NCI-H1048 (cell line): ENCODE results near the gene MACF1.
"Not testable (repeated sequence)": the region's sequence is repeated elsewhere in the genome, so short reads cannot be mapped to it uniquely, and the experiment has no call there.

Source experiments
- DNase-seq: peaks from one replicate; lab custom pipeline; 2025; lab: John Stamatoyannopoulos, UW

Gene MACF1

GRCh38 chr1:39181311-39181710 lies 23.2 kb upstream of the MACF1 start:
- DNase-seq: no peak

GRCh38 chr1:39182804-39183203 lies 21.7 kb upstream of the MACF1 start:
- DNase-seq: no peak

- no peak for DNase-seq
These were observed 20.8 kb upstream of the MACF1 start for GRCh38 chr1:39183503-39184353.

DNA sequence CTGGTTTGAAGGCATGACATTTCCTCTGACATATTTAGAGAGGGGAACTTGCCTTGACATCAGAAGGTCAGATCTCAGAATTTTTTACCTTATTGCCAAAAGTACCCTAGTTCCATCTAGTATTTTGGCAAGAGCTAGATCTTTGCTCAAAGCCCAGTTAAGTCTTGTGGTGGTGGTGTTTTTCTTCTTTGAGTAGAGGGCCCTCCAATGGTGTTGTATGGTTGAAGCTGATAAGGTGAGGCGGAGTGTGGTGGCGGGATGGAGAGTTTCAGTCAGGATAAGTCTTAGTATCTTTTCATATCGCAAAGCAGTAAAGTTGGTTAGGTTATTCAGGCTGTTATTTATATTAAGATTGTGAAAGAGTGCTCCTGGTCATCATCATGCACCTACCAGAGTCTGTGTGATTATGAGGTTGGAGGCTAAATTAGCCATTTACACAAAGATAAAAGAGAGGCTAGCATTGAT lies 20.1 kb upstream of the MACF1 start:
- no peak for DNase-seq

DNA sequence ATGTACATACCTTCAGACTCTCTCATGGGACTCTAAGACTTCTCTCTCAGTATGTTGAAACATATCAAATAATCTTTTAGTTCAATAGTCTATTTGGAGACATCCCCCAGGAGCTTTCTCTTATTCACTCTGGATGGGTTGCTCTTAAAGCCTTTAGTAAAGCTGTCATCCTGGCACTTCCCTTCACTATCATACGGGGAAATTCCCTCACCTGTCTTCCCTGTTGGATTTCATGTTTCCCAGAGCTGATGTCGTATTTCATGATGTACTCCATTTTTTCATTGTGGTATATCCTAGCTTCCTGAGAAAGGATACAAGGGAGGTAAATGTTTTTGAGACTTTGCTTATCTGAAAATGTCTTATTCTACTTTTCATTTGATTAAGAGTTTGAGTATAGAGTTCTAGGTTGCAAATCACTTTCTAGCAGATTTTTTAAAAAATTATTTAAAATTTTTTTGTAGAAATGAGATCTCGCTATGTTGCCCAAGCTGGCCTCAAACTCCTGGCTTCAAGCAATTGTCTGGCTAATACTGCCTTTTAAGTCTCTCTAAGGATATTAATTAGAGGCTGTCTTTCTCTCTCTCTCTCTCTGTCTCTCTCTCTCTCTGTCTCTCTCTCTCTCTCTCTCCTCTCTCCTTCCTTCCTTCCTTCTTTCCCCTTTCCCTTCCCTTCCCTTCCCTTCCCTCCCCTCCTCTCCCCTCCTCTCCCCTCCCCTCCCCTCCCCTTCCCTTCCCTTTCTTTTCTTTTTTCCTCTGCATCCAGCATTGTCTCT lies 17.0 kb upstream of the MACF1 start:
- DNase-seq: no peak

DNA sequence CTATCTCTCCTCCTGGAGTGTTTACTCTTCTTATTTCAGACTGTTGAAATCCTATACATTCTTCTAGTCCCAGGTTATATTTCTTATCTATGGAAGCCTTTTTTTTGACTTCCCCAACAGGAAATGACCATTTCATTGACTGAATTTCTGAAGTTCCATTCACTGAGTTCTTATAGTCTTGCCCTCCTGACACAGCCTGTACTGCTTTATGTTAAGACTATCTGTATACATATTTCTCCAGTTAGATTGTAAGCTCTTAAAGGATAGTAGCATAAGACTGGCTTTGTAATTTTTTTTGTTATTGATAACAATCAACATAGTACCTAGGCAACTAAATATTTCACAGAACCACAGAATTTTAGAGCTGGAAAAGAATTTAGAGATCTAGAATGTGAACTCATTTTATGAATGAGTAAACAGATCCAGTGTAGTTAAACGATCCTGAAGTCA lies 14.9 kb upstream of the MACF1 start:
- no peak for DNase-seq

DNA sequence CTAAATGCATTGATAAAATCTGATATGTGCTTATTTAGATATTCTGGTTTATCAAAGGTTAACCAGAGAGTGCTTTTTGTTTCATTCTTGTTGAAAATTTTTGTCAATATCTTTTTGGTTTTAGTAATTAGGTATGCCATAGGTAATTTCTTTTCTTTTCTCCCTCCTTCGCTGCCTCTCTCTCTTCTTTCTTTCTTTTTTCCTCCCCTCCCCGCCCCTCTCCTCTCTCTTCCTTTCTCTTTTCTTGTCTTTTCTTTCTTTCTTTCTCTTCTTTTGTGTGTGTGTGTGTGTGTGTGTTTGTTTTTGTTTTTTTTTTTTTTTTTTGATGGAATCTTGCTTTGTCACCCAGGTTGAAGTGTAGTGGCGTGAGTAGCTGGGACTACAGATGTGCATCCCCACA lies 14.4 kb upstream of the MACF1 start:
- DNase-seq: no peak

DNA sequence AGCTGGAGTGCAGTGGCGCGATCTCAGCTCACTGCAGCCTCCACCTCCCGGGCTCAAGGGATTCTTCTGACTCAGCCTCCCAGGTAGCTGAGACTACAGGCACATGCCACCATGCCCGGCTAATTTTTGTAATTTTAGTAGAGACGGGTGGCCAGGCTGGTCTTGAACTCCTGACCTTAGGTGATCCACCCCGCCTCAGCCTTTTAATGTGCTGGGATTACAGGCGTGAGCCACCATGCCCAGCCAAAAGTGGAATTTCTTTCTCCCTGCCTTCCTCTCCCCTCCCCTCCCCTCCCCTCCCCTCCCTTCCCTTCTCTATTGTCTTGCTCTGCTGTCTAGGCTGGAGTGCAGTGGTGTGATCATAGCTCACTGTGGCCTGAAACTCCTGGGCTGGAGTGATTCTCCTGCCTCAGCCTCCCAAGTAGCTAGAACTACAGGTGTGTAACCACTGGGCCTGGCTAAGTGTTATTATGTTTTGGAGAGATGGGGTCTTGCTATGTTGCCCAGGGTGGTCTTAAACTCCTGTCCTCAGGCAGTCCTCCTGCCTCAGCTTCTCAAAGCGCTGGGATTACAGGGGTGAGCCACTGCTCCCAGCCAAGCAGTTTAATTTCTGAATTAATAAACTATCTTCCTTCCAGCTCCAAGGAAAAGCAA lies 10.0 kb upstream of the MACF1 start:
- DNase-seq: no peak

- DNase-seq: no peak
These were observed 9.1 kb upstream of the MACF1 start for GRCh38 chr1:39195166-39196111.

GRCh38 chr1:39196244-39197215 lies 8.0 kb upstream of the MACF1 start:
- no peak for DNase-seq

DNA sequence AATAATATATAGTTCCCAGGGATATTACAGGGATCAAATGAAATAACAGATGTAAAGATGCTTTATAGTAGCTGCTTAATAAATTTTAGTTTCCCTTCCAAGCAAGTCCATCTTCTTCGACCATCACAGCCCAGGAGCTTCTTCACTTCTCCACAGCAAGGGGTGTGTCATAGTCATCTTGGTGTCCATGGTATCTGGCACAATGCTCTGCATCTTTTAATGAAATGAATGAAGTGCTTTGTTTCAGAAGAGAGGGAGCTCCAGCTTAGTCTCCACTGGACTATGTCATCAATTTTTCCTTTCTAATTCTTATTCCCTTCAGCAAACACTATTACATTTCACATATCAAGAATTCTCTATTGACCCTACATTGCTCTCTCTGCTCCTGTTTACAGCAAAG lies 4.9 kb upstream of the MACF1 start:
- DNase-seq: no peak

DNA sequence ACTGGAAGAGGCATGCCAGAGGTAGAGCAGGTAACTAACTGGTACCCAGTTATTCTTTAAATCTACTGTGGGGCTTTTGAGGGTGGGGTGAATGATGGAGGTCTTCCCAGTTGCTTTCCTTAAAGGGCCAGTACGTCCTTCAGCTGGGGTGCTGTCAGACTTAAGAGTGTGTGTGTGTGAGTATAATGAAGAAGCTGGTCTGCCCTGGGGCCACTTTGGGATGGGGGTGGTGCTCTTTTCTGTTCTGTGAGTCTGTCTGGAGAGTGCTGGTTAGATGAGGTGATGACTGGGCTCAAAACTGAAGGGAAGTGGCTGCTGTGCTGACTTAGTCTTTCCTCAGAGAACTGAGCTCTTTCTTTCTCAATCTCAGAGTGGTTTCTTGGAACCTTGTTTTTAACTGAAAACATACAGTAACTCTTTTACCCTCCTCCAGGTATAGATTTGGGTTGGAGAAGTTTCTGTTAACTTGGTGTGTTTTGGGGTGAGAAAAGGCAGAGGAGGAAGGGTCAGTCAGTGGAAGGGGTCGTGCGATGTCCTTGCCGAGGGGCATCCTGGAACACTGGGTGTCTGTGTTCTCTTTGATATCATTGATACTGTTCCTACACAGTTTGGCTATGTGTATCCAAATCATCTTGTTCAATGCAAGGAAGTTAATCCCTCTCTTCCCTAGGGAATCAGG lies 746 bp downstream of the MACF1 start:
- DNase-seq: no peak

GRCh38 chr1:39205781-39206464 lies 1.4 kb downstream of the MACF1 start:
- no peak for DNase-seq

DNA sequence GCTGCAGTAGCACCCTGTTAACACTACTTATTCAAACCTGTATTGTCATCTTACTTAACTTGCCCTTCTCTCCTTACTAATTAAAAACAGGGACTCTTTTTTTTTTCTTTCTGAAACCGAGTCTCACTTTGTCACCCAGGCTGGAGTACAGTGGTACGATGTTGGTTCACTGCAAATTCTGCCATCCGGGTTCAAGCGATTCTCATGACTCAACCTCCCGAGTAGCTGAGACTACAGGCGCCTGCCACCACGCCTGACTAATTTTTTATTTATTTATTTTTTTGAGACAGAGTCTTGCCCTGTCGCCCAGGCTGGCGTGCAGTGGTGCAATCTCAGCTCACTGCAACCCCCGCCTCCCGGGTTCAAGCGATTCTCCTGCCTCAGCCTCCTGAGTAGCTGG lies 3.9 kb downstream of the MACF1 start:
- not testable (repeated sequence) for DNase-seq

DNA sequence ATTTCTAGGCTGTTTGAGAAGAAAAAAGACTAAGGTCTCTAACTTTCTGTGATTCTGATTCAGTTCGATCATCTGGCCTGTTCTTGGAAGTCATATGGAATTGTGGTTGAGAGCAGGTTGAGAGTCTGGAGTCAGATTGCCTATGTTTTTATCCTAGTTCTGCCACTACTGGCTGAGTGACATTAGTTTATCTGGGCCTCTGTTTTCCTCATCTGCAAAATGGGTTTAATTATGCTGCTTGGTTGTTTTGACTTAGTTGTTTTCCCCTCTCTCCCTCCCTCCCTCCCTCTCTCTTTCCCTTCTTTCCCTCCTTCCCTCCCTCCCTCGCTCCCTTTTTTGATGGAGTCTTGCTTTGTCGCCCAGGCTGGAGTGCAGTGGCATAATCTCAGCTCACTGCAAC lies 6.2 kb downstream of the MACF1 start:
- DNase-seq: no peak

GRCh38 chr1:39212499-39212898 lies 8.0 kb downstream of the MACF1 start:
- DNase-seq: no peak

DNA sequence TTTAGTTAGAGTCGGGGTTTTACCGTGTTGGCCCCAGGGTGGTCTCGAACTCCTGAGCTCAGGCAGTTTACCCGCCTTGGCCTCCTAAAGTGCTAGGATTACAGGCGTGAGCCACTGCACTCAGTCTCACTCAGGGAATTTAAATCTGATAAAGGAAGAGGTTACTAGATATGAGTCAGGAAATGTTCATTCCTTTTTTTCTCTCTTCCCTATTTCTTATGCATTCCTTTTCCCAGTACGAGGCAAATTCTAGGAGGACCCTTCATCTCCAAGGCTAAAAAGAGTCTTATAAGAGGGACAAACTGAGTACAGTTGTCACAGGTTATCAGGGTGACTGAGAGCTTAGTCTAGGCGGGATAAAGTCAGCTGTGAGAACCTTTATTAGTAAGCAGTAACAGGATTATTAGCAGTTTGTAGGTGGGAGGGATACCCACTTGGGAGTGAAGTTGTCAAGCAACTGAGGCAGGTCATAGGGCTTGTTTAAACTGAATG lies 9.1 kb downstream of the MACF1 start:
- DNase-seq: no peak

GRCh38 chr1:39214021-39214713 lies 9.7 kb downstream of the MACF1 start:
- no peak for DNase-seq

GRCh38 chr1:39214714-39214997 lies 10.2 kb downstream of the MACF1 start:
- no peak for DNase-seq
